LNCAP (cell line): ENCODE data around the gene EPN1.

ENCODE experiments used
- CTCF ChIP-seq: fragments of 450-650 bp; IDR thresholded peaks from 2 replicates; pipeline ENCODE4 v1.5.1; 2017; ENCODE audit warnings: mild to moderate bottlenecking

EPN1 gene

GRCh38 chr19:55652311-55653128 lies 22.5 kb upstream of the EPN1 start:
- no peak for TF ChIP-seq CTCF

- TF ChIP-seq CTCF: peak; percentile 94
These were observed 21.2 kb upstream of the EPN1 start for GRCh38 chr19:55653651-55654322.

- no peak for TF ChIP-seq CTCF
These were observed 20.6 kb upstream of the EPN1 start for GRCh38 chr19:55654323-55654867.

GRCh38 chr19:55654868-55655647 lies 20.0 kb upstream of the EPN1 start, which contains the start of gene U2AF2:
TSS of gene U2AF2 (plus strand) at chr19:55655035. CDS start at chr19:55655105, 70 bp downstream.
- no peak for TF ChIP-seq CTCF

GRCh38 chr19:55655648-55656040 lies 19.4 kb upstream of the EPN1 start:
- no peak for TF ChIP-seq CTCF

- TF ChIP-seq CTCF: no peak
These were observed 18.5 kb upstream of the EPN1 start for GRCh38 chr19:55656552-55656951.
